HFFc6 (cell line): ENCODE results near the gene FEM1B. TPM values are rescaled to one million over a fixed set of nuclear protein-coding genes. Genes with fewer than 3 reads are reported as not detected.

Experiments
- DNase-seq: peaks from one replicate; pipeline ENCODE4 v3.0.0-alpha.2; 2018
- H3K27ac Mint-ChIP-seq: 2 replicates; pipeline ENCODE4 v1.8.0; 2020; ENCODE audit warnings: mild to moderate bottlenecking, mixed read lengths
- H3K27me3 Mint-ChIP-seq: 2 replicates; pipeline ENCODE4 v1.8.0; 2021; ENCODE audit warnings: mild to moderate bottlenecking, moderate library complexity, mixed read lengths; ENCODE audit not compliant: insufficient read depth
- H3K36me3 Mint-ChIP-seq: 2 replicates; pipeline ENCODE4 v1.8.0; 2021; ENCODE audit warnings: low read depth, mixed read lengths
- H3K4me1 Mint-ChIP-seq: 2 replicates; pipeline ENCODE4 v1.8.0; 2020; ENCODE audit warnings: low read depth, mixed read lengths
- H3K4me3 Mint-ChIP-seq: 2 replicates; pipeline ENCODE4 v1.8.0; 2020; ENCODE audit warnings: mild to moderate bottlenecking, moderate library complexity, mixed read lengths
- H3K9me3 Mint-ChIP-seq: 2 replicates; pipeline ENCODE4 v1.8.0; 2020; ENCODE audit warnings: mild to moderate bottlenecking, mixed read lengths
- total RNA-seq, 6 experiments: library from RNA; stranded (reverse); fragmentation: NEBNext Ultra II Directional; extraction: Animal tissue kit (Norgen Biotek cat#: 25700); gene quantifications; 2 replicates in 1 of 6; 3 replicates in 5 of 6; pipeline ENCODE4 v1.2.3, GENCODE V29; 2021
- TF ChIP-seq, protein P1 (sequence below): fragments of 200-600 bp; sonication (generic); IDR thresholded peaks from 2 replicates; pipeline ENCODE4 v1.5.0; 2021; ENCODE audit warnings: antibody characterized with exemption, mild to moderate bottlenecking

FEM1B gene
- total RNA-seq, 6 experiments from 2014 or later: 30.7 to 38.0 (median 32.7) TPM

DNA sequence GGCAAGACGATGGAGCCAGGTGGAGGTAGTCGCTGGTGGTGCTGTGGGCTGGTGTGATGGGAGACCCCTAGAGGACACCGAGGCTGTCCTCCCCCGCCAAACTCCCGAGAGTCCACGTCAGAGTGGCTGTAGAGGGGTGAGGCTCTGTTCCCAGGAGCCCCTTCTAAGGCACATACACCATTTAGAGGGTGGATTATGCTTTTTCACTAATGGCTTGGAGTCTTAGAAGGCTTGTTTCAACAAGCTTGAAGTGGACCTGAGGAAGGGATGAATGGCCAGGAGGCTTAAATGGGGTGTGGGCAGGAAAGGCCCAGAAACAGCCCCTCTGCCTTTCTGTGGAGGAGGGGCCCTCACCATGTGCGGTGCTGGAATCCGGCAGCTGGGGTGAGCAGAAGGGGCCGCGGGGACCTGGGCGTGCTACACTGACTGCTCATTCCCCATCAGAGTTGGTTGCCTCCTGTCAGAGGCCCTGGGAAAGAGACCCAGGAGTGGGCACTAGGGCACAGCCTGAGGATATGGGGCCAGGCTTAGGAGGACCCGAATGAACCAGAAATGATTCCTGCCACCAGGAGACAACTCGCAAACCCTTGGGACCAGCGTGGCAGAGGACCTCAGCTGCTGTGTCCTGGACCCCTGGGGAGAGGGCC lies 66.2 kb downstream of the FEM1B start:
- no peak for DNase-seq
- no peak overlapping the region for H3K27ac Mint-ChIP-seq
- no peak overlapping the region for H3K4me3 Mint-ChIP-seq
- no peaks in the 10 kb centered on the region for H3K9me3 Mint-ChIP-seq
- H3K4me1 Mint-ChIP-seq: peaks cover 17% of the 10 kb centered on the region
- peaks cover 21% of the 10 kb centered on the region for H3K27me3 Mint-ChIP-seq
- H3K36me3 Mint-ChIP-seq: no peaks in the 10 kb centered on the region
- TF ChIP-seq, protein P1, sequence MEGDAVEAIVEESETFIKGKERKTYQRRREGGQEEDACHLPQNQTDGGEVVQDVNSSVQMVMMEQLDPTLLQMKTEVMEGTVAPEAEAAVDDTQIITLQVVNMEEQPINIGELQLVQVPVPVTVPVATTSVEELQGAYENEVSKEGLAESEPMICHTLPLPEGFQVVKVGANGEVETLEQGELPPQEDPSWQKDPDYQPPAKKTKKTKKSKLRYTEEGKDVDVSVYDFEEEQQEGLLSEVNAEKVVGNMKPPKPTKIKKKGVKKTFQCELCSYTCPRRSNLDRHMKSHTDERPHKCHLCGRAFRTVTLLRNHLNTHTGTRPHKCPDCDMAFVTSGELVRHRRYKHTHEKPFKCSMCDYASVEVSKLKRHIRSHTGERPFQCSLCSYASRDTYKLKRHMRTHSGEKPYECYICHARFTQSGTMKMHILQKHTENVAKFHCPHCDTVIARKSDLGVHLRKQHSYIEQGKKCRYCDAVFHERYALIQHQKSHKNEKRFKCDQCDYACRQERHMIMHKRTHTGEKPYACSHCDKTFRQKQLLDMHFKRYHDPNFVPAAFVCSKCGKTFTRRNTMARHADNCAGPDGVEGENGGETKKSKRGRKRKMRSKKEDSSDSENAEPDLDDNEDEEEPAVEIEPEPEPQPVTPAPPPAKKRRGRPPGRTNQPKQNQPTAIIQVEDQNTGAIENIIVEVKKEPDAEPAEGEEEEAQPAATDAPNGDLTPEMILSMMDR: no peak

DNA sequence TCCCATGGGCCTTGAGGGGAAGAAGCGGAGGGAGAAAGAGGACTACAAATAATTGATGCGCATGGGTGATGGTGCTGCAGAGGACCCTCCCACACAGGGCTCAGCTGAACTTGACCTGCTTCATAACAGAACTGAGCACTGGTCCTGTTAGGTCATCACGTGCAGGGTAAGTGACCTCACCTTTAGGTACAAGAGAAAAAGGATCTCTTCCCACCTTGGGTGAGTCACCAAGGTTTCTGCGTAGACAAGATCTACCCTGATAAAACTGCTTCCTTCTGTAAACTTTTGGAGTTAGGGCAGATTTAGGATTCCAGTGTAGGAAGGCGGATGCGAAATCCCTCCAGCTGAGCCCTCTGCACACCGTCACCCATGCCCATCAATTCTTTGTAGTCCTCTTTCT lies 67.1 kb downstream of the FEM1B start:
- no peak for DNase-seq
- Mint-ChIP-seq H3K4me3 (no peak overlapping the region), H3K4me1 (peaks cover 17% of the 10 kb centered on the region), H3K27me3 (peaks cover 21% of the 10 kb centered on the region), H3K36me3 (no peaks in the 10 kb centered on the region), H3K27ac (no peak overlapping the region), H3K9me3 (no peaks in the 10 kb centered on the region)
- TF ChIP-seq, protein P1: no peak

Other genes starting within 250 kb of the FEM1B start
- 10 to 100 TPM; 23.7 to 31.8 (median 27.6) TPM for gene PIAS1, start 223.4 kb upstream of the FEM1B start, total RNA-seq
- gene CALML4, start 72.4 kb upstream of the FEM1B start, total RNA-seq: 1 to 10 TPM in 3 of 6 experiments, under 1 TPM in 3; 0.40 to 1.9 (median 0.87) TPM
- 10 to 100 TPM; 26.0 to 45.0 (median 37.1) TPM for gene CLN6, start 48.0 kb upstream of the FEM1B start, total RNA-seq
- gene ITGA11, start 154.4 kb downstream of the FEM1B start, total RNA-seq: 1 to 10 TPM; 1.2 to 2.1 (median 1.4) TPM